GM21825 (cell line): ENCODE results near the gene RCAN1.
"Not testable (repeated sequence)": the region's sequence is repeated elsewhere in the genome, so short reads cannot be mapped to it uniquely, and the experiment has no call there.

Experiments
- ATAC-seq: cut with Tn5 transposase; IDR thresholded peaks from one replicate; pipeline ENCODE4 v1.9.1; 2021; ENCODE audit warnings: mild to moderate bottlenecking, moderate library complexity; ENCODE audit not compliant: unreplicated experiment

Gene RCAN1

GRCh38 chr21:34621434-34622350 lies 6.8 kb upstream of the RCAN1 start:
- no peak for ATAC-seq

- no peak for ATAC-seq
Observed at GRCh38 chr21:34619841-34620665, 5.1 kb upstream of the RCAN1 start.

DNA sequence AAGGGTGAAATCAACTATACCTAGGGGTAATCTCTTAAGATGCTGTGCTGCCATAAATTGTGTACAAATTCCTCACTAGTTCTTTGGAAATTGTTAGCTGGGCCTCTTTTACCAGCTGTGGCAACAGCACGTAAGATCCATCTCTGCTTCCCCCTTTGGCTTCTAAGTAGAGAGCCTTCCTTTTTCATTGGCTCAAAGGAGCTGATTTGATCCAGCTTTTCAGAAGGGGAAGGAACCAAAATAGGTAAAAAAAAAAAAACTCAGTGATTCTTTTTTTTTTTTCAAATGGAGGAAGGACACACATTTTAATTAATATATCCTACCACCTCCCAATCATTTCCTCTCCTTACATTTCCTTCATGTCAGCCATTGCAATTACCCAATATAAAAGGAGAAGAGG lies 4.0 kb upstream of the RCAN1 start:
- no peak for ATAC-seq

- ATAC-seq = no peak
Observed at GRCh38 chr21:34617753-34618339, 2.9 kb upstream of the RCAN1 start.

DNA sequence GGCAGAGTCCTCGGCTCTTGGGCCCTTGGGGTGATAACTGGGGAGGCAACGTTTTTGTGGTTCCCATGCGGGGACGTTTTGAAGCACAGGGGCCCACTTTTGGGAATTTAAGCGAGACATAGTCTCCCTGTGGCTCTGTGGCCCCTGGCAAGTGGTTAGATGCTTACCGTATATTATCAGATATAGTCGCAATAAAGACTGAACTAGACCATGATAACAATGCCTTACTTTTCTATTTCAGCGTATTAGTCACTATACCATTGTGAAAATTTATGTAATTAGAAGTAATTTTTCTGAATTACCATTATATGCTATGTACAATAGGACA lies 538 bp upstream of the RCAN1 start:
- ATAC-seq = no peak

- no peak for ATAC-seq
Observed at GRCh38 chr21:34613679-34614627, 960 bp downstream of the RCAN1 start.

GRCh38 chr21:34612557-34612956 lies 2.4 kb downstream of the RCAN1 start:
- no peak for ATAC-seq

DNA sequence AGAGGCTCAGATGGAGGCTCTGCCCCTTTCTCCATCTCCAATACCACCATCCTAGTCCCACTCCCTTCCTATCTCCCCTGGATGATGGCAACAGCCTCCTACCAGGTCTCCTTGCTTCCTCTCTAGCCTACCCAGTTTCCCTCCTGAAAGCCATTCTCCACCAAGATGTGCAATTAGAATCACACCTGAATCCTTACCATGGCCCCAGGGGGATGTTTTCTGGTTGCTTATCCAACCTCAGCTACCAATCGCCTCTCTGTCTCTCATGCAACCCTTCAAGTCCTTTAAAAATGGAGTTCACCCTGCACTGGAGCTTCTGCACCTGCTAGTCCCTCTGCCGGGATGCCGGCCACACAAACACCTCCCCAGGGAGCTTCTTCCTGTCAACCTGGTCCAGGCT lies 2.9 kb downstream of the RCAN1 start:
- no peak for ATAC-seq

GRCh38 chr21:34611528-34611927 lies 3.4 kb downstream of the RCAN1 start:
- no peak for ATAC-seq

DNA sequence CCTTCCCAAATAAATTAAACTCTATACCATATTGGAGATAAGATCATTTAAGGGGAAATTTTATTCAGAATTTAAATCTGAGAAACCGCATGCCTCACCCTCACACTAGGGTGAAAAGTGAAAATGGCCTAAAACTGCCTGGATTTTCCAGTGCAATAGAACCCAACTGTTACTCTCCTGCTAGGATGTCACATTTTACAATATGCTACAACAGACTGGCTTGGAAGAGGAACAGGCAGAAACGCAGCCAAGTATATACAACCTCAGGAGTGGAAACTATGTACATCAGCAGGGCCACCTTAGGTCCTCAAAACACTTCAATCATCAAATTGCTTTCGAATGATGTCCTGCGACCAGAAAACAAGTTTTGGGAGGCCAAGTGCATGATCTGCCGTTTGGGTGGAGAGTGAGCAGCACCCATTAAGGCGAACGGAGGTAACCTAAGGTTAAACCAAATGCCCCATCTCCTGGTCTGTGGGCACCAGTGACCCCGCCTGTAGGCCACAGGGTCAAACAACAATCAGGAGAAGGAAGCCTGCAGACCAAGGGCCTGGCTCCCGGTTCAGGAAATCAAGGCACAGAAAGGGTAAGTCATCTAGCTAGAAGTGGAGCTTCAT lies 4.9 kb downstream of the RCAN1 start:
- ATAC-seq = no peak

DNA sequence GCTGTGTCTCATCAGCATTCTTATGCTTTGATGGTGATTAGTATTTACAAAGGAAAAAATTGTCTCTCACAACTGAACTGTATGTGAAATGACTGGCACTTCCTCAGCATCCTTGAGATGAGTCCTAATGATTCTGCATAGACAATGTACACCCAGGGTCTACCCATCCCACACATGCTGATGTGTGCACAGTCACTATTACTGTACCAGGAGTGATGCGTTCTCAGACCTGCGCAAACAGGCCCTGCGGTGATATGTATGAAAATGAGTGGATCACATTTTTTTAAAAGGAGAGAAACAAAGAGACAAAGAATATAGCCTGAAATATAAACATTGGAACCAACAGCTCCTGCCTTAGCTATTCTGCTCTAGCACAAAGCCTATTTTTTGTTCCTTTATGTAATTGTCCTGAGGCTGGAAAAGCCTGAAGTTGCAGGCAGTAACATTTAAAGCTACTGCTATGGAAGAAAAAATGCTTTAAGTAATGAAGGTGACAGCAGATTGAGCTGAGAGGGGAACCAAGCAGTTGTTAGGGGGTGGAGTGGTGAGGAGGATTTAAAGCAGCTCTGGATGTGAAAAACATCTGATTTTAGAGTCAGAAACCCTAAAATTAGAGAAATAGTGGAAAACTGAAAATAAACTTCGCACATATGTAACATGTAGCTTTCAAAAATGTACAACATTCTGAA lies 5.5 kb downstream of the RCAN1 start:
- ATAC-seq = no peak

DNA sequence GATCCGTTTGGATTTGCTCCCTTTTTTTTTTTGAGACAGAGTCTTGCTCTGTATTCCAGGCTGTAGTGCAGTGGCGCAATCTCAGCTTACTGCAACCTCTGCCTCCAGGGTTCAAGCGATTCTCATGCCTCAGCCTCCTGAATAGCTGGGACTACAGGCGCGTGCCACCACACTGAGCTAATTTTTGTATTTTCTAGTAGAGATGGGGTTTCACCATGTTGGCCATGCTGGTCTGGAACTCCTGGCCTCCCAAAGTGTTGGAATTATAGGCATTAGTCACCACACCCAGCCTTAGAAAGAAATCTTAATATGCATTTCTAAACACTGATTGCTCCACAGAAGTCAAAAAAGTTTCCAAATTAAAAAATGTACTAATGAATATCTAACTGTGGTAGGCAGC lies 7.5 kb downstream of the RCAN1 start:
- ATAC-seq = not testable (repeated sequence)

GRCh38 chr21:34606621-34607020 lies 8.3 kb downstream of the RCAN1 start:
- no peak for ATAC-seq

GRCh38 chr21:34606051-34606450 lies 8.9 kb downstream of the RCAN1 start:
- ATAC-seq = no peak

GRCh38 chr21:34604956-34605355 lies 10.0 kb downstream of the RCAN1 start:
- not testable (repeated sequence) for ATAC-seq

DNA sequence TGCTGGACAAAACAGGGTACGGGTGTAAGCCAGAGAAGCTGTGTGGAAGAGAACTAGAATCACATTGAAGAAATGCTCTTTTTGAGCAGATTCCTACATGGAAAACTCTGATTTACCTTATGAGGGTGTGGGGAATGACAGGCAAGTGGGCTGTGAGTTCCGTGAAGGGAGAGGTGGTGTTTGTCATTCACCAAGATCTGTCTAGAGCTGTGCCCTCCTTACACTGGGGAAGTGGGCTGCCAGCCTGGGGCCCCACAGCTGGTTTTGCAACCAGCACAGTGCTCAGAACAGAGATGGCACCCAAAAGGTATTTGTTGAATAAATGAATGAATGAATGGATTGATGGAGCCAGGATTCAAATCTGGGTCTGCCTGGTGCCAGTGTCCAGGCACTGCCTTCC lies 10.4 kb downstream of the RCAN1 start:
- no peak for ATAC-seq

GRCh38 chr21:34603710-34604057 lies 11.2 kb downstream of the RCAN1 start:
- no peak for ATAC-seq

- peak; percentile 63 for ATAC-seq
Observed at GRCh38 chr21:34603002-34603709, 11.8 kb downstream of the RCAN1 start.

DNA sequence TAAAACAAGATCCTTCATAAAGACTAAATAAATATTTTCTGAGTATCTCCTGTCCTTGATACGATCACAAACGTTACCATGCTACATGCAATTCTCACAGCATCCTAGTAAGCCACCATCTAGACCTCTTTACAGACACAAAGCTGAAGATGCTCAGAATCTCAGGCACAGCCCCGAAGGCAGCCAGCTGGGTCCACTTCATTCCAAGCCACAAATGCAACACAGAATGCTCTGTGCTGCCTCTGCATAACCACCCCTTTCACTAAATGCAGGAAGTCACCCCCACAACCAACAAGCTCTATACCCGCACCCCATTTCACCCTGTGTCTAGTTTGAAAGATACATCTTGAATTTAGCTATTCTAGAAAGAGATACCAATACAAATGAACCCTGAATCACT lies 12.9 kb downstream of the RCAN1 start:
- ATAC-seq = no peak
